COLO668 (cell line): Measurements from ENCODE around the gene HSPA13.
"Not testable (repeated sequence)": the region's sequence is repeated elsewhere in the genome, so short reads cannot be mapped to it uniquely, and the experiment has no call there.

Experiments
- DNase-seq: peaks from one replicate; lab custom pipeline; 2025; ENCODE audit not compliant: unreplicated experiment; lab: John Stamatoyannopoulos, UW

Gene HSPA13

DNA sequence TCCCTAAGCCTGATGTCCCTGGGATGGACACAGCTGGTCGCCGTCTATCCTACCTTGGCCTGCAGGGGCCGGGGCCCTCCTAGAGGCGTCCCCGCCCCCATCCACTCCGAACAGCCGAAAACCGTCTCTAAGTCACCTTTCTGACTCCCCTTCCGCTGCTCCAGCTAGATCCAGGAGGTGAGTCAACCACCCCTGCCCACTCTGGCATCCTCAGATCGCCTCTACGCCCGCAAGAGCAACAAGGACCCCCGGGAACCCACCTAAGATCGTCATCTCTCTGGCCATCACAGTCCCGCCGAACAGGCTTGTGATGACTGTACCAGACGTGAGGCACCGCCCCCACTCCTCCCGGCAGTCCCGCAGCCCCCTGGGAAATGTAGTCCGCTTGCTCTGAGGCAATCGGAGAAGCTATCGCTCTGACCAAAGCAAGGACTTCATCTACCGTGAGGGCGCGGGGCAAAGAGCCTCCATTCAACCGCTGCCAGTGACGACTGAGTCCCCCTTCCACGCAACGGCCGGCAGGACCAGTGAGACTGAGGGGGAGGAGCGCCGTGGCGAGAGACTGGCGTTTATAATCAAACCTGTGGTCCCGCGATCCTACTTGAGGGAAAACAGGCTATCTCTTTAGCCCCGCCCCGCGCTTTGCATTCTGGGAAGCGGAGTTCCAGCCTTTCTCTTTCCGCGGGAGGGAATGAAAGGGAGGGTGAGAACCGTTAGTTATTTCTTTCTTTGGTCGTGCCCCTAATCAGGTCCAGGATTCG is at the start of gene HSPA13:
Gene HSPA13, minus strand, starts transcription at position 312 of the 761 bp plus-strand sequence. Its CDS starts 27 bp downstream, at position 285.
- DNase-seq, result peak; percentile 99

- DNase-seq, result no peak
Observed at GRCh38 chr21:14418920-14419319, 36.0 kb upstream of the HSPA13 start.

GRCh38 chr21:14414932-14415508 is 32.1 kb upstream of the HSPA13 start:
- no peak for DNase-seq

DNA sequence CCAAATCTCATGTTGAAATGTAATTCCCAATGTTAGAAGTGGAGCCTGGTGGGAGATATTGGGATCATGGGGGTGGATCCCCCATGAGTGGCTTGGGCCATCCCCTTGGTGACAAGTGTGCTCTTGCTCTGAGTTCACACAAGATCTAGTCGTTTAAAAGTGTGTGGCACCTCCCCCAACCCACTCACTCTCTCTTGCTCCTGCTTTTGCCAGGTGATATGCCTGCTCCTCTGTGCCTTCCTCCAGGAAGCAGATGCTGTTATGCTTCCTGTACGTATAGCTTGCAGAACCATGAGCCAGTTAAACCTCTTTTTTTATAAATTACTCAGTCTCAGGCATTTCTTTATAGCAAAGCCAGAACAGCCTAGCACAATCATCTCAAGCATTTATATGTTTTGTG is 23.0 kb upstream of the HSPA13 start:
- DNase-seq, result no peak

DNA sequence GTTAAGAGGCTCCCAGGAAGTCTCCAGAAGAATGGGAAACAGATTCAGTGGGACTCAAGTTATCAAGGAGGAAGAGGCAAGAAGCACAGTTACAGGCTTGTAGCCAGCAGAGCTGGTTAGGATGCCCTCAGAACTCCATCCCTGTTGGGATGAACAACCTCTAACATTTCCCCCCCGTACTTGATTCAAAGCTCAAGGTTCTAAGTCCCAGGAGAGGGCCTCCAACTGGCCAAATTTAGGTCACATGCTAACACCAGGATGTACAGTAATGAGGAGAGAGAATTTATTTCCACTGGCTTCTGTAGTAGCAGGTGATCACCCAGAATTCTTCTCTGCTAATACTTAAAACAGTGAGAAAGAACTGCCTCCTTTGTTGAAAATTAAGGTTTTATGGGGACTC is 22.3 kb upstream of the HSPA13 start:
- DNase-seq, result no peak

DNA sequence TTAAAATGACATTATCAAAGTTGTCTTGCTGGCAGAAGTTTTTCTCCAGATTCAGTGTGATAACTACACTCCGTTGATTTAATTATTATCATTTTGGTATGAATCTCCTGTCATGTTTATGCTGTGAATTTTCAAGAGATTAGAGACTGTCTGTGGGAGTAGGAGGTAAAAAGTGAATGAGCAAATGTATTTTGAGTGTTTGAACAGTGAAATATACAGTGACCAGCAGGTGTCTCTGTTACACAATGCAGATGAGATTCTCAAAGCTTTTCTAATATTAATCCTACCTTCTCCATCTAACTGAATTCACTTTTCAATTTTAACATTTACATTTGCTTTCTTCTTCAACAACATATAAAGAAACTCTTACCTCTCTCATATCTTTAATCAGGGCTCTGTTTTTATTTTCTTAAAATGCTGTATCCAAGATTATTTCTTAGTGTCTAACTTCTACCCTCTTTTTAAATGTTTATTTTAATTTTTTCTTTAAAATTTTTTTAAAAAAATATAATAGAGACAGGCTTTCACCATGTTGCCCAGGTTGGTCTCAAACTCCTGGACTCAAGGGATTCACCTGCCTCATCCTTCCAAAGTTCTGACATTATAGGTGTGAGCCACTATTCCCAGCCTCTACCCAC is 20.9 kb upstream of the HSPA13 start:
- DNase-seq, result no peak

DNA sequence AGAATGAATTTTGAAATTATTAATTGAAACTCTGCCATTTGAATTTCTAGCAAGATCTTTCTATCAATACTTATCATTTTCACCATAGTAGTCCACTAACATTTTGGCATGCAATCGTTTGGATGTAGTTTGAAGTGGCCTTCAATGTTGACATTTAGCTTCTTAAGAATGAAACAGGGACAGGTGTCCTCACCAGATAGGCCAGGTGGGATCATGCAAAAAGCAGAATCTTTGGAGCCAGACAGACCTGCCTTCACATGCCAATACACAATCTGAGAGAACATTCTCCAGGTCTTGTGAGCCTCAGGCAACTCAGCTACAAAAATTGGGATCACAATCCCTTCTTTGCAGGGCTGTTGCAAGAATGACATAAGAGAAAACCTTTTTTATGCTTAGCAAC is 18.3 kb upstream of the HSPA13 start:
- DNase-seq, result no peak

DNA sequence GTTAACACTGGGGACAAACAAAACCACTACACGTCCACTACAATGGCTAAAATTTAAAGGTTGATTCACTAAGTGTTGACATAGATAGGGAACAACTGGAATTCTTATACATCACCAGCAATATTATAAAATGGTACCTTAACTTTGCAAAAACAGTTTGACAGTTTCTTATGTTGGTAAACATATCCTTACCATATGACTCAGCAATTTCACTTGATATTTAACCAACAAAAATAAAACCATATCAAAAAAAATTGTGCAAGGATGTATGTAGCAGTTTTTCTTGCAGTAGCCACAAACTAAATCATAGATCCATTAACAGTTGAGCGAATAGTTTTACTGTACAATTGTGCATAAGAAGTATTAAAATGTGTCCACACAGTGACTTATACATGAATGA is 5.3 kb upstream of the HSPA13 start:
- no peak for DNase-seq

GRCh38 chr21:14384453-14384852 is 1.5 kb upstream of the HSPA13 start:
- DNase-seq, result no peak

- peak; percentile 78 for DNase-seq
Observed at GRCh38 chr21:14383596-14384180, 742 bp upstream of the HSPA13 start.

GRCh38 chr21:14382486-14382834 is 486 bp downstream of the HSPA13 start:
- no peak for DNase-seq

- DNase-seq, result no peak
Observed at GRCh38 chr21:14376854-14377253, 6.1 kb downstream of the HSPA13 start.

DNA sequence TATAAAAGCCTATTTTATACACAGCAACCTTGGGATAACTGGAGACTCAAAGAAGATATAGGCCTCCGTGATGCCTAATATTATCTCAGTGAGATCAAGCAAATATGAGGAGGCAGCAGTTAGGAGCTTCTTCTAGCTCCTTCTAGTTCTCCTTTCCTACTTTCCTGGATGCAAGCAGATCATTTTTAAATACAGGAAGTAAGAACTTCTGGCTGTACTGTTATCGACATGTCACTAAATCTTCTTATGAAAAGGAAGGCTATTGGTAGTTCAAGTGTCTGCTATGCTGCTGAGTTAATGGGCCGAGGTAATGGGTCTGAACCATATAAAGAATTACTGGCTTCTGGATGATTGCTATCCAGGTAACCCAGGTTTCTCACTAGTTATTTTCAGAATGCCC is 15.9 kb downstream of the HSPA13 start:
- DNase-seq, result no peak

GRCh38 chr21:14361958-14362357 is 21.0 kb downstream of the HSPA13 start:
- DNase-seq, result no peak

- DNase-seq, result no peak
Observed at GRCh38 chr21:14358775-14359174, 24.2 kb downstream of the HSPA13 start.

DNA sequence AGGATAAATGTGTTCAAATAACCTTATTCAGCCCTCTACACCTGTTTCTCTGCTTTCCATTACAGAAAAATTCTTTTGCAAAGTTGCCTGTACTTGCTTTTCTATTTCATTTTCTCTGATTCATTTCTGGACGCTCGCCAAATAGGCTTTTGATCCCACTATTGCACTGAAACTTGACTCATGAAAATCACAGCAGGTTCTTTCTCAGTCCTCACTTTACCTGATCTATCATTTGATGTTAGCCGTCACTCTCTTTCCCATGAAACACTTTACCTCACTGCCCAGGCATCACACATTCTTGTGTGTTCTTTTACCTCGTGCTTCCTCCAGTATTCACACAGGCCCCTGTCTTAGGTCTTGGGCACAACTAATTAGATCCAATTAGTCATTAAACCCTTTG is 26.2 kb downstream of the HSPA13 start:
- DNase-seq, result no peak

- no peak for DNase-seq
Observed at GRCh38 chr21:14354515-14354914, 28.4 kb downstream of the HSPA13 start.

DNA sequence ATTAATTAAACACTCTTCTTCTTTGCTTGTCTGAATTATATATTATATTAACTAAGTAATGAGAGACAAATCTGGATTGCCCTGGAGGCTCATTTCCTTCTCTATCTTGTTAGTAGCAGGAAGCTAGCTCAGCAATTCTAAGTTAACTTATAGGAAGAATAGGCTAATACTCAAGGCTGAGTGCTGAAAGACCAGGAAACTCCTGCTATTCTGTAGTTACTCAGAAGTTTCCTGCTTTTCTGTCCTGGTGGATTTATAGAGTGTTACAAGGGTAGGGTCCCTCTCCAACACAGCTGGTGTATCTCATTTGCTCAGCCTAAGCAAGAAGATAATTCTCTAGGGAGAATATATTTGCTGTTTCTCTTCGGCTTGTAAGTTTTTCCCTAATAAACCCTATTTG is 29.2 kb downstream of the HSPA13 start:
- no peak for DNase-seq

GRCh38 chr21:14353231-14353630 is 29.7 kb downstream of the HSPA13 start:
- DNase-seq, result no peak

GRCh38 chr21:14327346-14327745 is 55.6 kb downstream of the HSPA13 start:
- DNase-seq, result not testable (repeated sequence)

DNA sequence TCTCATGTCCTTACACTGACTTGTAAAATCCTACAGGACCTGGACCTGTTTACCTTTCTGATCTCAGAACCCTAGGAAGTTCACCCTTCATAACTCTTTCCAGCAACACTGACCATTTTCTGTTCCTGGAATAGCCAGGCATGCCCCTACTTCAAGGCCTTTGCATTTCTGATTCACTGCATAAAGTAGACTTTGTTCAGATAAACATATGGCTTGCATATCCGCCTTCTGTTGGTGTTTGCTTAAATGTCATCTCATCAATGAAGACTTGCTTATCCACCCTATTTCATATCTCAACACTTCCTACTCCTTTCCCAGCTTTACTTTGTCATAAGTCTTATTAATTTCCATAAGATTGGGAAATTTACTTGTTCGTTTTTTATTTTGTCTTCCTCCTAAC is 57.4 kb downstream of the HSPA13 start:
- DNase-seq, result no peak
